Measurements from ENCODE around the gene RASGRF2.

Gene RASGRF2

GRCh38 chr5:80921026-80921425 lies 39.1 kb upstream of the RASGRF2 start:
- no peak for DNase-seq (ENCODE audit: low read depth)
- H3K4me3 ChIP-seq (ENCODE audit: low read depth, low read length): no peak overlapping the region
- no peak for TF ChIP-seq CTCF (IDR thresholded peaks at IDR 0.05; ENCODE audit: control insufficient read depth, extremely low read depth, insufficient read depth)

GRCh38 chr5:80925931-80926330 lies 34.2 kb upstream of the RASGRF2 start:
- DNase-seq (ENCODE audit: low read depth): no peak
- no peak overlapping the region for H3K4me3 ChIP-seq (ENCODE audit: low read depth, low read length)

GRCh38 chr5:80926536-80926935 lies 33.6 kb upstream of the RASGRF2 start:
- no peak for DNase-seq (ENCODE audit: low read depth)

More at GRCh38 chr5:80925931-80926330, 34.2 kb upstream of the RASGRF2 start:
- TF ChIP-seq CTCF (IDR thresholded peaks at IDR 0.05; ENCODE audit: control insufficient read depth, extremely low read depth, insufficient read depth): no peak

GRCh38 chr5:80926979-80927656 lies 33.0 kb upstream of the RASGRF2 start:
- no peak overlapping the region for H3K4me3 ChIP-seq (ENCODE audit: low read depth, low read length)
- no peak for DNase-seq (ENCODE audit: low read depth)
- TF ChIP-seq CTCF (IDR thresholded peaks at IDR 0.05; ENCODE audit: control insufficient read depth, extremely low read depth, insufficient read depth): no peak

More at GRCh38 chr5:80926536-80926935, 33.6 kb upstream of the RASGRF2 start:
- TF ChIP-seq CTCF (IDR thresholded peaks at IDR 0.05; ENCODE audit: control insufficient read depth, extremely low read depth, insufficient read depth): no peak
- H3K4me3 ChIP-seq (ENCODE audit: low read depth, low read length): no peak overlapping the region

GRCh38 chr5:80928073-80928472 lies 32.1 kb upstream of the RASGRF2 start:
- no peak for TF ChIP-seq CTCF (IDR thresholded peaks at IDR 0.05; ENCODE audit: control insufficient read depth, extremely low read depth, insufficient read depth)
- H3K4me3 ChIP-seq (ENCODE audit: low read depth, low read length): no peak overlapping the region
- no peak for DNase-seq (ENCODE audit: low read depth)

GRCh38 chr5:80930940-80931339 lies 29.2 kb upstream of the RASGRF2 start:
- DNase-seq (ENCODE audit: low read depth): no peak
- TF ChIP-seq CTCF (IDR thresholded peaks at IDR 0.05; ENCODE audit: control insufficient read depth, extremely low read depth, insufficient read depth): no peak

GRCh38 chr5:80931411-80931810 lies 28.8 kb upstream of the RASGRF2 start:
- DNase-seq (ENCODE audit: low read depth): no peak
- TF ChIP-seq CTCF (IDR thresholded peaks at IDR 0.05; ENCODE audit: control insufficient read depth, extremely low read depth, insufficient read depth): no peak
- H3K4me3 ChIP-seq (ENCODE audit: low read depth, low read length): no peak overlapping the region

More at GRCh38 chr5:80930940-80931339, 29.2 kb upstream of the RASGRF2 start:
- no peak overlapping the region for H3K4me3 ChIP-seq (ENCODE audit: low read depth, low read length)
